Raji (cell line): ENCODE data around the gene ZNF532.

Experiments
- POLR2A ChIP-seq: IDR thresholded peaks from 2 replicates; pipeline ENCODE4 v1.6.1; 2011; ENCODE audit warnings: low read depth, low read length, control low read depth; ENCODE audit not compliant: insufficient read depth

ZNF532 gene

DNA sequence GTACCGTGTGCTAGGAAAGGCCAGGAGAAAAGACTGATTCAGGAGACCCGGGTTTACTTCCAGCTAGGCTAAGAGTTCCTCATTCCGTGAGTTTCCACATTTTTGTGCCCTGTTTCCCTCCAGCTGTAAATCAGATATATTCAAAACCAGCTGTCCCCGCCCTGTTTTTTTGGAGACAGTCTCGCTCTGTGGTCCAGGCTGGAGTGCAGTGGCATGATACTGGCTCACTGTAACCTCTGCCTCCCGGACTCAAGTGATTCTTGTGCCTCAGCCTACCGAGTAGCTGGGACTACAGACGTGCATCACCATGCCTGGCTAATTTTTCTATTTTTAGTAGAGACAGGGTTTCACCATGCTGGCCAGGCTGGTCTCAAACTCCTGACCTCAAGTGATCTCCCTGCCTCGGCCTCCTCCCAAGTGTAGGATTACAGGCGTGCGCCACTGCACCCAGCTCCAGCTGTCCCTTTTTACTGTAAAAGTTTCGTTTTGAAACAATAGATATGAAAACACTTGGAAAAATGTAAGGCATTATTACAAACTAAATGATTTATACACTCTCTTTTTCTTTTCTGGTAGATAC, 162.2 kb downstream of the ZNF532 start:
- no peak for TF ChIP-seq POLR2A

DNA sequence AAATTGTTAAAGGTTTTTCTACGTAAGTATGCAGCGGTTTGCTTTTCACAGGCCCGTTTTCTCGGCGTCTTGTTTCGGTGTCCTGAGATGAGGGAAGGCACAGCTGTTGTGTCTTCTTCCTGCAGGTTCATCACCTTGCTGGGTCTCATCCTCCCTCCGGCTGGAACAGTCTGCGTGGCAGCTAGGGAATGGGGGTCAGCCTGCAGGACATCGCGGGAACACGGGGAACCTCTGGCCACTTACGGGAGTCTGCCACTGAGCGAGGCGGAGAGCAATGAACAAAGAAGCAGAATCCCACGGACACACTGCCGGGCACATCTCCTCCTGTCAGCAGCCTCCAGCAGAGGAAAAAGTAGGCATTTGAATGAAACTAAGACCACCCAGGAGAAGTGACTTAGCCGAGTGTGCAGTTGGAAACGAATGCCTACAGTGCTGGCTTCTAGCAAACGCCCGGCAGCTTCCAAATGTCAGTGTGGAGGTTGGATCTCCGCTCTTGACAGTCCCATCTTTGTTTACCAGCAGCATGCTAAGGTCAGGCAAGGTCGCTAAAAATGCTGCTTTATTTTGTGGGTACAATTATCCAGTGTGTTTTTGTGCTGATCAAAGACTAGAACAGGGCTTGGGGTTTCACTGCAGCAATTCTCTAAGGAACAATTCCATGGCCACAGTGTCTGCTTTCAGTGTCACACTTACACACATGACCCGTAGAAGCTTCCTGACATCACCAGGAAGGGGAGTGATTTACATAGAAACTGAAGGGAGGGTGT, 165.2 kb downstream of the ZNF532 start:
- no peak for TF ChIP-seq POLR2A

DNA sequence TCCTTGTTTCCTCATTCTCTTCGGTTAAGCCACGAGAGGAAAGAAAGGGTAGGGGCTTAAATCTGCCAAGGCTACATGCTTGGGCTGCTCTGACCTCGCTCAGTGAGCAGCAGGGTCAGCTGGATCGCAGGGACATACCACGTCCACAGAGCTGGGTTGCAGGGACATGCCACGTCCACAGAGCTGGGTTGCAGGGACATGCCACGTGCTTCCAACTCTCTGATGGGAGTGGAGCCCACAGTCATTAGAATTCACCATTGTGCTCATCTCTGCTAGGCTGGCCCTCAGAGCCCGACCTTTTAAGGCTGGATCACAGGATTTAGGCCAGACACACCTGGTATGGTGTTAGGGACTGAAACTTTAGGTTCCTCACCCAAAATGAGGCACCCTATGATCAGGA, 167.6 kb downstream of the ZNF532 start:
- TF ChIP-seq POLR2A = no peak

- TF ChIP-seq POLR2A = no peak
These were observed 168.7 kb downstream of the ZNF532 start for GRCh38 chr18:59033359-59033758.

DNA sequence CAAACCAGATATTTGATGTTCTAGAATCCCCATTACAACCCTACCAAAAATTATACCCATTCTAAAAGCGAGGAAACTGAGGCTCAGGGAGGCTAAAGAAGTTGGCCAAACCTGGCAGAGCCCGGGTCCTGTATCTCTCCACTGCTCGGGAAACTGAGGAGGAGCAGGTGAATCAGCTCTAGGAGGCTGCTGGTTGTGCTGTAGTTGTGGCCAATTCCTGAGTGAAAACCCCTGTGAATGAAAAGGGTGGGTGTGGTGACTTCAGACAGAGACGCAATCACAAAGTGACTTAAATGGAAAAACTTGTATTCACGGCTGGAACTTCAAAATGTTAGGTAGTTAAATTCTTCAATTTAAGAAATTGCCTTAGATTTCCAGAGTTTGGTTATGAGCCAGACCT, 169.3 kb downstream of the ZNF532 start:
- TF ChIP-seq POLR2A = no peak

DNA sequence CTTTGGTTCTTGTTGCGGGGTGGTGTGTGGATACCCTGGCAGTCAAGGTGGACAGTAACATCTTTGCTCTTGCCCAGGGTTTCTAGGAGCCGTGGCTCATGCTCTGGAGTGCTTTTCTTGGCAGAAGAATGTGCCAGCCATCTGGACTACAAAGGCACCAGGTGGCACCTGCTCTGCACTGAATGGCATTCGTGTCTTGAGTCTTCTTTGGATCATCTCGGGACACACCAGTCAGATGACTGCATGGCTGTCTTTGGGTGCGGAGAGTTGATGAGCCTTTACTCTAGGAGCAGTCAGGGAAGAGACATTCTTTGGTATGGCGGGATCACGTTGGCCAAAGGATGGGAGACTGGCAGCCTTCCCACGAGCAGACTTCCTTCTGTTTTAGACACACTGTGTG, 170.9 kb downstream of the ZNF532 start:
- no peak for TF ChIP-seq POLR2A
